ENCODE measurements around the gene KREMEN2. TPM values are rescaled to one million over a fixed set of nuclear protein-coding genes. Genes with fewer than 3 reads are reported as not detected.

KREMEN2 gene
- total and polyA plus RNA-seq, 2 of the 8 experiments (the other 6 are each of a cell fraction or from before 2014, with no cell fraction given) = 6.6 to 7.0 TPM

DNA sequence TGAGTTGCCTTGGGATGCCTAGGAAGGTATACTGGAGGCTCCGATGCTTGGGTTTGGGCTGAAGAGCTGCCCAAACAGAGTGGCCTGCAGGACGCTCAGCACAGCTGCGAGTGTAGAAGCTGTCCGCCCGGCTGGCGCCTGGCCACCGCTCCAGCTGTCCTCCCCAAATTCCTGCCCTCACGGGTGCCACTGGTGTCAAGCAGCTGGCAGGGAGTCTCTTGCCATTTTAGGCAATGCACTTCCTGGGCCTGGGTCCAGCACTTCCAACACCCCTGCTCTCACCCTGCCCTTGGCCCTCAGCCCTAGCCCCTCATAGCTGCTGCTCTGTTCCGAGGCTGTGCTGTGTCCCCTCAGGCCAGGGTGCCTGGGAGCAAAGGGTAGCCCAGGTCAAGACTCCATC is 21.4 kb downstream of the KREMEN2 start:
- Histone ChIP-seq H2BK5ac (ENCODE audit: low read depth, low read length) (no peak overlapping the region), H2BK20ac (ENCODE audit: low read length) (no peak overlapping the region), H3K18ac (ENCODE audit: extremely low read depth, low read length) (peak overlapping the region; percentile 32; the same call in 1 of the 2 replicates), H3K14ac (ENCODE audit: insufficient read length) (no peak overlapping the region), H2BK12ac (ENCODE audit: low read depth, low read length) (no peak overlapping the region), H2AK5ac (ENCODE audit: low read depth, low read length) (no peak overlapping the region), H2BK15ac (ENCODE audit: low read length) (no peak overlapping the region; the same call in 1 of the 2 replicates), H3K4me1 (replicated peaks in 1 of 4; ENCODE audit: control insufficient read depth in 3 of 4, insufficient read depth in 4 of 4, low read length in 3 of 4) (peaks cover 3 to 30% (median 23%) of the 10 kb centered on the region in 4 experiments), H3K4me3 (ENCODE audit: extremely low read depth in 1 of 4, insufficient read depth in 2 of 4, low read depth in 3 of 4, low read length in 4 of 4) (no peak overlapping the region), H3K9ac (replicated peaks in 1 of 4; ENCODE audit: extremely low read depth in 1 of 4, low read depth in 3 of 4, low read length in 3 of 4) (no peak overlapping the region), H4K20me1 (replicated peaks in 1 of 2; ENCODE audit: control insufficient read depth in 1 of 2, insufficient read depth in 2 of 2, low read length in 2 of 2) (no peaks in the 10 kb centered on the region), H3K56ac (replicated peaks; ENCODE audit: insufficient read length, low read depth, low read length) (no peak overlapping the region), H3K9me3 (ENCODE audit: insufficient read depth in 2 of 2, low read depth in 1 of 2, low read length in 1 of 2) (no peaks in the 10 kb centered on the region), H4K8ac (ENCODE audit: extremely low read depth, insufficient read depth, low read length) (no peak overlapping the region; the same call in 1 of the 2 replicates), H3K23me2 (ENCODE audit: low read depth, low read length) (peaks cover 7% of the 10 kb centered on the region; the same call in 1 of the 2 replicates), H3K79me1 (ENCODE audit: low read depth, low read length) (no peaks in the 10 kb centered on the region), H3K79me2 (ENCODE audit: control insufficient read depth in 1 of 2, insufficient read depth in 2 of 2, low read length in 2 of 2) (no peaks in the 10 kb centered on the region), H3K27me3 (replicated peaks in 1 of 4; ENCODE audit: control insufficient read depth in 3 of 4, extremely low read depth in 1 of 4, insufficient read depth in 3 of 4, low read length in 3 of 4) (no peaks in the 10 kb centered on the region; a peak in 1 of 7 replicates), H2BK120ac (replicated peaks; ENCODE audit: low read depth, low read length) (no peak overlapping the region), H4K91ac (replicated peaks; ENCODE audit: insufficient read length, low read length) (no peak overlapping the region), H4K5ac (ENCODE audit: insufficient read length, low read depth, low read length) (no peak overlapping the region), H3K4ac (replicated peaks; ENCODE audit: insufficient read length, low read depth, low read length) (no peak overlapping the region), H2AFZ (ENCODE audit: low read length) (no peak overlapping the region), H3K4me2 (ENCODE audit: insufficient read depth in 1 of 2, low read depth in 2 of 2, low read length in 2 of 2) (no peak overlapping the region), H3K23ac (ENCODE audit: insufficient read length) (no peak overlapping the region), H3K36me3 (ENCODE audit: control insufficient read depth in 2 of 4, insufficient read depth in 4 of 4, low read length in 3 of 4) (no peaks in the 10 kb centered on the region), H3K27ac (ENCODE audit: low read depth, low read length) (no peak overlapping the region)
- no peak for FAIRE-seq
- TF ChIP-seq SP2 (IDR thresholded peaks at IDR 0.05; ENCODE audit: low read length) (no peak), KDM1A (IDR thresholded peaks at IDR 0.05; ENCODE audit: borderline replicate concordance, low read length) (no peak), RNF2 (IDR thresholded peaks at IDR 0.05; ENCODE audit: borderline replicate concordance, low read depth, low read length, missing control alignments, poor library complexity, severe bottlenecking) (no peak), CBX5 (IDR thresholded peaks at IDR 0.05; ENCODE audit: low read depth, low read length) (no peak), CBX8 (IDR thresholded peaks at IDR 0.05; ENCODE audit: borderline replicate concordance, low read depth, low read length) (no peak), KDM5A (IDR thresholded peaks at IDR 0.05; ENCODE audit: low read length) (no peak)
- 95% methylated on average over 9 of the region's 9 CpGs; no CpG with 5 or more reads in 1 of the 2 experiments for WGBS, 2 experiments (ENCODE audit: extremely low coverage in 1 of 2, insufficient coverage in 1 of 2, insufficient read length in 1 of 2, insufficient replicate concordance in 2 of 2, low coverage in 1 of 2, low lambda C conversion rate in 2 of 2, missing lambda C conversion rate in 1 of 2)
- DNase-seq (ENCODE audit: low read depth in 1 of 2, low spot score in 2 of 2) = no peak
- ChIA-PET CTCF (ENCODE audit: partially characterized antibody) (interaction anchor here (0.9 to 2.7 kb wide), 12 partner anchors 9 to 46 kb away, joined by 3 to 12 read pairs (median 4); partner anchors contain the start of genes PAQR4 and TNFRSF12A), POLR2A (ENCODE audit: partially characterized antibody) (interaction anchor here (1.2 to 15.2 kb wide), 5 partner anchors 11 to 71 kb away, joined by 3 to 200 read pairs (median 11); partner anchors contain the start of genes CLDN6, HCFC1R1, THOC6 and TNFRSF12A)
